Measurements from ENCODE around the gene MUC22.
"Not testable (repeated sequence)": the region's sequence is repeated elsewhere in the genome, so short reads cannot be mapped to it uniquely, and the experiment has no call there.

MUC22 gene

GRCh38 chr6:31020057-31020456 is 9.8 kb downstream of the MUC22 start:
- H3K36me3 ChIP-seq (ENCODE audit: low read length), result no peaks in the 10 kb centered on the region
- no peak overlapping the region for H3K4me2 ChIP-seq (ENCODE audit: low read depth, low read length, poor library complexity, severe bottlenecking)
- no peak for TF ChIP-seq EZH2phosphoT487 (conservative IDR thresholded peaks at IDR 0.05; ENCODE audit: low read length)
- TF ChIP-seq CTCF (IDR thresholded peaks at IDR 0.05; ENCODE audit: insufficient read depth, low read length, poor library complexity, severe bottlenecking), result no peak
- no peak overlapping the region for H2AFZ ChIP-seq (ENCODE audit: low read depth, low read length, severe bottlenecking)
- H3K27ac ChIP-seq (ENCODE audit: low read depth, low read length), result no peak overlapping the region
- H3K9me3 ChIP-seq (ENCODE audit: insufficient read depth, low read length), result 0 out of 2 replicates have a peak, but pooled peaks cover 5% of the 10 kb centered on the region
- H3K4me3 ChIP-seq (ENCODE audit: insufficient read depth, low read length, poor library complexity, severe bottlenecking), result no peak overlapping the region
- no peak overlapping the region for H3K9ac ChIP-seq (ENCODE audit: low read length)
- no peaks in the 10 kb centered on the region for H3F3A ChIP-seq (ENCODE audit: insufficient read depth)
- no peaks in the 10 kb centered on the region for H3K79me2 ChIP-seq (ENCODE audit: insufficient read depth, low read length)
- H3K9me2 ChIP-seq (replicated peaks; ENCODE audit: insufficient read depth, low read length), result no peaks in the 10 kb centered on the region
- no peaks in the 10 kb centered on the region for H3K27me3 ChIP-seq (ENCODE audit: low read length)
- H4K20me1 ChIP-seq (ENCODE audit: low read depth, low read length), result no peaks in the 10 kb centered on the region

- not testable (repeated sequence) for H3K4me3 ChIP-seq (ENCODE audit: insufficient read depth, low read length, poor library complexity, severe bottlenecking); H3K27me3 ChIP-seq (ENCODE audit: low read length); H3K79me2 ChIP-seq (ENCODE audit: insufficient read depth, low read length); H3K9ac ChIP-seq (ENCODE audit: low read length); H3K4me2 ChIP-seq (ENCODE audit: low read depth, low read length, poor library complexity, severe bottlenecking); H3K27ac ChIP-seq (ENCODE audit: low read depth, low read length); H3F3A ChIP-seq (ENCODE audit: insufficient read depth); H2AFZ ChIP-seq (ENCODE audit: low read depth, low read length, severe bottlenecking); H3K9me3 ChIP-seq (ENCODE audit: insufficient read depth, low read length); H3K9me2 ChIP-seq (replicated peaks; ENCODE audit: insufficient read depth, low read length); H4K20me1 ChIP-seq (ENCODE audit: low read depth, low read length); H3K36me3 ChIP-seq (ENCODE audit: low read length)
Measured at GRCh38 chr6:31020631-31021255, 10.5 kb downstream of the MUC22 start.

GRCh38 chr6:31021705-31022531 is 11.6 kb downstream of the MUC22 start:
- H3K4me3 ChIP-seq (ENCODE audit: insufficient read depth, low read length, poor library complexity, severe bottlenecking); H3F3A ChIP-seq (ENCODE audit: insufficient read depth); H3K9ac ChIP-seq (ENCODE audit: low read length); H2AFZ ChIP-seq (ENCODE audit: low read depth, low read length, severe bottlenecking); H3K27me3 ChIP-seq (ENCODE audit: low read length); H3K27ac ChIP-seq (ENCODE audit: low read depth, low read length); H3K4me2 ChIP-seq (ENCODE audit: low read depth, low read length, poor library complexity, severe bottlenecking); H3K79me2 ChIP-seq (ENCODE audit: insufficient read depth, low read length); H3K36me3 ChIP-seq (ENCODE audit: low read length); H3K9me3 ChIP-seq (ENCODE audit: insufficient read depth, low read length); H4K20me1 ChIP-seq (ENCODE audit: low read depth, low read length); H3K9me2 ChIP-seq (replicated peaks; ENCODE audit: insufficient read depth, low read length): not testable (repeated sequence)

GRCh38 chr6:31025595-31025994 is 15.3 kb downstream of the MUC22 start:
- Histone ChIP-seq H3K9ac (ENCODE audit: low read length) (no peak overlapping the region), H3K4me2 (ENCODE audit: low read depth, low read length, poor library complexity, severe bottlenecking) (no peak overlapping the region), H3K4me3 (ENCODE audit: insufficient read depth, low read length, poor library complexity, severe bottlenecking) (no peak overlapping the region), H3K36me3 (ENCODE audit: low read length) (no peaks in the 10 kb centered on the region), H3K27ac (ENCODE audit: low read depth, low read length) (no peak overlapping the region), H3K9me2 (replicated peaks; ENCODE audit: insufficient read depth, low read length) (no peaks in the 10 kb centered on the region), H2AFZ (ENCODE audit: low read depth, low read length, severe bottlenecking) (no peak overlapping the region), H3K9me3 (ENCODE audit: insufficient read depth, low read length) (no peaks in the 10 kb centered on the region), H3K79me2 (ENCODE audit: insufficient read depth, low read length) (no peaks in the 10 kb centered on the region), H4K20me1 (ENCODE audit: low read depth, low read length) (no peaks in the 10 kb centered on the region), H3F3A (ENCODE audit: insufficient read depth) (no peaks in the 10 kb centered on the region), H3K27me3 (ENCODE audit: low read length) (no peaks in the 10 kb centered on the region)
- TF ChIP-seq EZH2phosphoT487 (conservative IDR thresholded peaks at IDR 0.05; ENCODE audit: low read length) (no peak), CTCF (IDR thresholded peaks at IDR 0.05; ENCODE audit: insufficient read depth, low read length, poor library complexity, severe bottlenecking) (no peak)
